SK-N-DZ (cell line): Measurements from ENCODE around the gene FAM227A. TPM values are rescaled to one million over a fixed set of nuclear protein-coding genes. Genes with fewer than 3 reads are reported as not detected.

ENCODE experiments used
- DNase-seq: peaks from one replicate; pipeline ENCODE4 v3.0.0-alpha.2; 2015; ENCODE audit warnings: low spot score
- polyA plus RNA-seq, 2 experiments: library from polyadenylated mRNA; depleted of rRNA; stranded (reverse); fragments of >200 nt; gene quantifications; 2 replicates each; pipeline ENCODE4 v1.2.3, GENCODE V29; 2014

Gene FAM227A
- 4.5 and 7.7 TPM in 2 replicates for polyA plus RNA-seq (2014; cell fraction: cytosol; rRNA removed)
- polyA plus RNA-seq (2014; cell fraction: nucleus; rRNA removed) = 17.0 and 27.9 TPM in 2 replicates

- DNase-seq = peak; percentile 85
Observed at GRCh38 chr22:38656256-38657044, at the start of gene FAM227A, which contains the start of gene CBY1. Gene FAM227A, minus strand, starts transcription at chr22:38656392. Its CDS starts 6,224 bp downstream, at chr22:38650168. Gene CBY1, plus strand, starts transcription at chr22:38656638. Its CDS starts 11,417 bp downstream, at chr22:38668055.

GRCh38 chr22:38705235-38706100 is 49.3 kb upstream of the FAM227A start, which contains the start of gene GTPBP1:
Gene GTPBP1, plus strand, starts transcription at chr22:38705944. Its CDS starts 12 bp downstream, at chr22:38705956.
- DNase-seq = peak; percentile 100

GRCh38 chr22:38704654-38705234 is 48.6 kb upstream of the FAM227A start:
- no peak for DNase-seq

- peak; percentile 92 for DNase-seq
Observed at GRCh38 chr22:38700789-38701628, 44.8 kb upstream of the FAM227A start, which contains the start of gene JOSD1. Gene JOSD1, minus strand, starts transcription at chr22:38700943. Its CDS starts 956 bp downstream, at chr22:38699987.

- peak; percentile 17 for DNase-seq
Observed at GRCh38 chr22:38700270-38700788, 44.1 kb upstream of the FAM227A start.

- DNase-seq = no peak
Observed at GRCh38 chr22:38699784-38700183, 43.6 kb upstream of the FAM227A start.

- no peak for DNase-seq
Observed at GRCh38 chr22:38699143-38699542, 43.0 kb upstream of the FAM227A start.

- no peak for DNase-seq
Observed at GRCh38 chr22:38698407-38699094, 42.4 kb upstream of the FAM227A start.

- DNase-seq = no peak
Observed at GRCh38 chr22:38697425-38698089, 41.4 kb upstream of the FAM227A start.

- DNase-seq = no peak
Observed at GRCh38 chr22:38696606-38697424, 40.6 kb upstream of the FAM227A start.

- no peak for DNase-seq
Observed at GRCh38 chr22:38694940-38695339, 38.7 kb upstream of the FAM227A start.

- DNase-seq = no peak
Observed at GRCh38 chr22:38694049-38694448, 37.9 kb upstream of the FAM227A start.

GRCh38 chr22:38689651-38690050 is 33.5 kb upstream of the FAM227A start:
- no peak for DNase-seq

- DNase-seq = no peak
Observed at GRCh38 chr22:38685761-38686160, 29.6 kb upstream of the FAM227A start.

GRCh38 chr22:38684895-38685294 is 28.7 kb upstream of the FAM227A start:
- DNase-seq = no peak

- peak; percentile 85 for DNase-seq
Observed at GRCh38 chr22:38681582-38682335, 25.6 kb upstream of the FAM227A start, which contains the start of gene TOMM22. Gene TOMM22, plus strand, starts transcription at chr22:38681957. Its CDS starts 22 bp downstream, at chr22:38681979.

- DNase-seq = no peak
Observed at GRCh38 chr22:38675833-38676232, 19.6 kb upstream of the FAM227A start.
